Smooth muscle cell (in vitro differentiated cells): Measurements from ENCODE around the gene TNNI3K. TPM values are rescaled to one million over a fixed set of nuclear protein-coding genes. Genes with fewer than 3 reads are reported as not detected.
A peak's percentile ranks its signal among the peaks of the same experiment; 100 is the strongest.

Source experiments
- DNase-seq: peaks from one replicate; lab custom pipeline; 2025; ENCODE audit not compliant: unreplicated experiment; lab: John Stamatoyannopoulos, UW
- H2AFZ ChIP-seq: fragments of 200-600 bp; sonication (generic); 2 replicates; pipeline ENCODE4 v1.6.0; 2016; ENCODE audit warnings: antibody characterized with exemption, low read depth, mild to moderate bottlenecking
- H3F3A ChIP-seq: fragments of 200-600 bp; sonication (generic); 2 replicates; pipeline ENCODE4 v1.6.0; 2017; ENCODE audit warnings: antibody characterized with exemption, low read depth
- H3K27ac ChIP-seq: fragments of 200-600 bp; sonication (generic); 2 replicates; pipeline ENCODE4 v1.5.1; 2016; ENCODE audit warnings: low read depth, mild to moderate bottlenecking
- H3K27me3 ChIP-seq: fragments of 200-600 bp; sonication (generic); 2 replicates; pipeline ENCODE4 v1.6.1; 2016; ENCODE audit warnings: low read depth, mild to moderate bottlenecking
- H3K36me3 ChIP-seq: fragments of 200-600 bp; sonication (generic); 2 replicates; pipeline ENCODE4 v1.5.1; 2016; ENCODE audit warnings: low read depth
- H3K4me1 ChIP-seq: fragments of 200-600 bp; sonication (generic); 2 replicates; pipeline ENCODE4 v1.5.1; 2016; ENCODE audit warnings: low read depth
- H3K4me2 ChIP-seq: fragments of 200-600 bp; sonication (generic); 2 replicates; pipeline ENCODE4 v1.6.0; 2016; ENCODE audit warnings: mild to moderate bottlenecking
- H3K4me3 ChIP-seq: fragments of 200-600 bp; sonication (generic); 2 replicates; pipeline ENCODE4 v1.5.1; 2016; ENCODE audit warnings: mild to moderate bottlenecking
- H3K79me2 ChIP-seq: fragments of 200-600 bp; sonication (generic); 2 replicates; pipeline ENCODE4 v1.6.0; 2016; ENCODE audit warnings: low read depth, mild to moderate bottlenecking
- H3K9ac ChIP-seq: fragments of 200-600 bp; sonication (generic); 2 replicates; pipeline ENCODE4 v1.6.0; 2016; ENCODE audit warnings: low read depth
- H3K9me3 ChIP-seq: fragments of 200-600 bp; sonication (generic); replicated peaks from 2 replicates; pipeline ENCODE4 v1.5.1; 2016; ENCODE audit warnings: low read depth
- H4K20me1 ChIP-seq: fragments of 200-600 bp; sonication (generic); 2 replicates; pipeline ENCODE4 v1.6.0; 2016; ENCODE audit warnings: low read depth
- CTCF ChIP-seq: fragments of 200-600 bp; sonication (generic); IDR thresholded peaks from 2 replicates; pipeline ENCODE4 v1.5.1; 2017; ENCODE audit warnings: borderline replicate concordance, mild to moderate bottlenecking, antibody characterized with exemption; ENCODE audit not compliant: insufficient read depth, poor library complexity, severe bottlenecking
- WGBS: methylation state at CpG from one replicate; pipeline ENCODE4 v1.1.7; 2016; ENCODE audit warnings: low lambda C conversion rate; 5-methylcytosine and 5-hydroxymethylcytosine counted together
- polyA plus RNA-seq: library from polyadenylated mRNA; unstranded; fragments of >200 nt; fragmentation: Nextera tagmentation; extraction: Ambion mirVana; gene quantifications from 2 replicates; pipeline ENCODE4 v1.2.1, GENCODE V29; 2016
- total RNA-seq: library from RNA; depleted of rRNA; stranded (reverse); fragments of >200 nt; gene quantifications from 2 replicates; pipeline ENCODE4 v1.2.3, GENCODE V29; 2014

Gene TNNI3K
- total and polyA plus RNA-seq, 2 experiments from 2014 or later = 0.55 to 9.6 TPM

GRCh38 chr1:74395571-74395970, 160.4 kb downstream of the TNNI3K start:
- Histone ChIP-seq H4K20me1 (no peaks in the 10 kb centered on the region), H3K9me3 (no peaks in the 10 kb centered on the region), H3K4me3 (no peak overlapping the region), H3F3A (no peaks in the 10 kb centered on the region), H2AFZ (no peak overlapping the region), H3K9ac (no peak overlapping the region), H3K27ac (no peak overlapping the region), H3K4me1 (peaks cover 31% of the 10 kb centered on the region), H3K4me2 (no peak overlapping the region), H3K79me2 (no peaks in the 10 kb centered on the region), H3K27me3 (no peaks in the 10 kb centered on the region), H3K36me3 (no peaks in the 10 kb centered on the region)
- no peak for TF ChIP-seq CTCF
- no peak for DNase-seq
- WGBS = 39% methylated on average over 4 of the region's 4 CpGs

- TF ChIP-seq CTCF = no peak
- no peaks in the 10 kb centered on the region for H3F3A ChIP-seq
- no peaks in the 10 kb centered on the region for H3K27me3 ChIP-seq
- H3K27ac ChIP-seq = no peak overlapping the region
- no peaks in the 10 kb centered on the region for H3K9me3 ChIP-seq
- no peaks in the 10 kb centered on the region for H3K79me2 ChIP-seq
- H3K9ac ChIP-seq = no peak overlapping the region
- no peak for DNase-seq
- H3K4me1 ChIP-seq = peaks cover 31% of the 10 kb centered on the region
- H2AFZ ChIP-seq = no peak overlapping the region
- H4K20me1 ChIP-seq = no peaks in the 10 kb centered on the region
- H3K4me2 ChIP-seq = peak overlapping the region; percentile 56
- H3K36me3 ChIP-seq = no peaks in the 10 kb centered on the region
- 90% methylated on average over 3 of the region's 3 CpGs for WGBS
- no peak overlapping the region for H3K4me3 ChIP-seq
Observed at GRCh38 chr1:74396462-74396861, 161.3 kb downstream of the TNNI3K start.

GRCh38 chr1:74396933-74397332, 161.7 kb downstream of the TNNI3K start:
- no peak for TF ChIP-seq CTCF
- H3K9me3 ChIP-seq = no peaks in the 10 kb centered on the region
- DNase-seq = no peak
- H3F3A ChIP-seq = no peaks in the 10 kb centered on the region
- peaks cover 31% of the 10 kb centered on the region for H3K4me1 ChIP-seq
- no peaks in the 10 kb centered on the region for H3K36me3 ChIP-seq
- no peak overlapping the region for H2AFZ ChIP-seq
- no peaks in the 10 kb centered on the region for H3K27me3 ChIP-seq
- H3K79me2 ChIP-seq = no peaks in the 10 kb centered on the region
- no peaks in the 10 kb centered on the region for H4K20me1 ChIP-seq
- H3K27ac ChIP-seq = no peak overlapping the region
- no peak overlapping the region for H3K9ac ChIP-seq
- no peak overlapping the region for H3K4me3 ChIP-seq
- H3K4me2 ChIP-seq = peak overlapping the region; percentile 56
- WGBS = 12% methylated on average over 4 of the region's 4 CpGs

- Histone ChIP-seq H3K27ac (no peak overlapping the region), H3K9me3 (no peaks in the 10 kb centered on the region), H4K20me1 (no peaks in the 10 kb centered on the region), H3F3A (no peaks in the 10 kb centered on the region), H3K36me3 (no peaks in the 10 kb centered on the region), H3K79me2 (no peaks in the 10 kb centered on the region), H3K27me3 (no peaks in the 10 kb centered on the region), H3K4me1 (peaks cover 15% of the 10 kb centered on the region), H3K4me3 (no peak overlapping the region), H2AFZ (no peak overlapping the region), H3K4me2 (no peak overlapping the region), H3K9ac (no peak overlapping the region)
- no peak for TF ChIP-seq CTCF
- WGBS = 96% methylated on average over 5 of the region's 5 CpGs
- DNase-seq = no peak
Observed at GRCh38 chr1:74399249-74399648, 164.1 kb downstream of the TNNI3K start.
